H1 (cell line): ENCODE data around the gene FBN1. TPM values are rescaled to one million over a fixed set of nuclear protein-coding genes. Genes with fewer than 3 reads are reported as not detected.

Experiments used
- CTCF ChIA-PET: fragments of 300-600 bp; sonication (Branson Sonifier 250); formaldehyde crosslinking; loops from one replicate; lab custom pipeline; 2021; ENCODE audit not compliant: partially characterized antibody; lab: Charles Lee
- POLR2A ChIA-PET: fragments of 300-600 bp; sonication (Branson Sonifier 250); formaldehyde crosslinking; loops from one replicate; lab custom pipeline; 2021; ENCODE audit warnings: inconsistent platforms; ENCODE audit not compliant: partially characterized antibody; lab: Charles Lee
- DNase-seq, 2 experiments: peaks; one replicate each; pipeline versions ENCODE4 v3.0.0 to v3.0.0-alpha.2; 2010 to 2022; ENCODE audit warnings: low spot score in 2 of 2, low read depth in 1 of 2, mixed read lengths in 1 of 2
- FAIRE-seq: peaks from 2 replicates; lab custom pipeline; 2011; peaks lifted over from hg19 to GRCh38; lab: Jason Lieb, UNC
- H2AFZ ChIP-seq: 2 replicates; pipeline ENCODE4 v1.8.1; 2012; ENCODE audit warnings: low read length, inconsistent platforms
- H2AK5ac ChIP-seq: 2 replicates; pipeline ENCODE4 v1.6.1; 2013; ENCODE audit warnings: low read depth, low read length
- H2BK120ac ChIP-seq: replicated peaks from 2 replicates; pipeline ENCODE3; 2013; ENCODE audit warnings: low read depth, low read length, inconsistent platforms
- H2BK12ac ChIP-seq: 2 replicates; pipeline ENCODE4 v1.6.1; 2013; ENCODE audit warnings: low read depth, low read length
- H2BK15ac ChIP-seq: 2 replicates; pipeline ENCODE4 v1.6.1; 2013; ENCODE audit warnings: low read length
- H2BK20ac ChIP-seq: 2 replicates; pipeline ENCODE4 v1.6.1; 2013; ENCODE audit warnings: low read length
- H2BK5ac ChIP-seq: 2 replicates; pipeline ENCODE4 v1.6.1; 2013; ENCODE audit warnings: low read depth, low read length
- H3K14ac ChIP-seq: 2 replicates; pipeline ENCODE4 v1.6.1; 2013; ENCODE audit warnings: inconsistent platforms; ENCODE audit not compliant: insufficient read length
- H3K18ac ChIP-seq: 2 replicates; pipeline ENCODE4 v1.6.1; 2013; ENCODE audit warnings: low read length; ENCODE audit errors: extremely low read depth
- H3K23ac ChIP-seq: 2 replicates; pipeline ENCODE4 v1.6.1; 2013; ENCODE audit warnings: inconsistent platforms; ENCODE audit not compliant: insufficient read length
- H3K23me2 ChIP-seq: 2 replicates; pipeline ENCODE4 v1.6.1; 2013; ENCODE audit warnings: low read depth, low read length
- H3K27ac ChIP-seq: 2 replicates; pipeline ENCODE4 v1.6.1; 2011; ENCODE audit warnings: low read depth, low read length, inconsistent platforms
- H3K27me3 ChIP-seq, 4 experiments: replicated peaks in 1 of 4; 1 replicate in 1 of 4; 2 replicates in 3 of 4; pipeline versions ENCODE4 v1.6.1 to v1.8.1; 2011 to 2013; ENCODE audit warnings: low read length in 3 of 4, mild to moderate bottlenecking in 3 of 4, inconsistent platforms in 2 of 4, mixed read lengths in 2 of 4, moderate library complexity in 1 of 4; ENCODE audit not compliant: control insufficient read depth in 3 of 4, insufficient read depth in 3 of 4; ENCODE audit errors: extremely low read depth in 1 of 4
- H3K36me3 ChIP-seq, 4 experiments: 2 replicates each; pipeline versions ENCODE4 v1.6.1 to v1.8.1; 2011 to 2013; ENCODE audit warnings: mild to moderate bottlenecking in 4 of 4, low read length in 3 of 4, moderate library complexity in 2 of 4, control low read depth in 1 of 4, inconsistent platforms in 1 of 4; ENCODE audit not compliant: insufficient read depth in 4 of 4, control insufficient read depth in 2 of 4
- H3K4ac ChIP-seq: replicated peaks from 2 replicates; pipeline ENCODE3; 2013; ENCODE audit warnings: low read length, low read depth, mixed read lengths, inconsistent platforms; ENCODE audit not compliant: insufficient read length
- H3K4me1 ChIP-seq, 4 experiments: replicated peaks in 1 of 4; 1 replicate in 1 of 4; 2 replicates in 3 of 4; pipeline versions ENCODE4 v1.6.1 to v1.8.1; 2011 to 2013; ENCODE audit warnings: low read length in 3 of 4, inconsistent platforms in 2 of 4, mixed read lengths in 1 of 4; ENCODE audit not compliant: insufficient read depth in 4 of 4, control insufficient read depth in 3 of 4
- H3K4me2 ChIP-seq, 2 experiments: 2 replicates each; pipeline versions ENCODE4 v1.6.1 to v1.8.1; 2011 to 2013; ENCODE audit warnings: low read depth in 2 of 2, low read length in 2 of 2, control low read depth in 1 of 2, inconsistent platforms in 1 of 2, mild to moderate bottlenecking in 1 of 2; ENCODE audit not compliant: insufficient read depth in 1 of 2
- H3K4me3 ChIP-seq, 4 experiments: fragments of 200-600, 300-600 bp in 1 of 4; sonication (generic), shearing (Covaris generic), sonication (Bioruptor Twin) in 1 of 4; 2 replicates each; pipeline versions ENCODE4 v1.5.1 to v1.8.1; 2011 to 2016; ENCODE audit warnings: low read length in 4 of 4, low read depth in 3 of 4, control low read depth in 2 of 4, inconsistent platforms in 2 of 4, mild to moderate bottlenecking in 2 of 4, mixed read lengths in 1 of 4, moderate library complexity in 1 of 4; ENCODE audit not compliant: insufficient read depth in 2 of 4; ENCODE audit errors: extremely low read depth in 1 of 4
- H3K56ac ChIP-seq: replicated peaks from 2 replicates; pipeline ENCODE3; 2013; ENCODE audit warnings: low read depth, mild to moderate bottlenecking, mixed read lengths, low read length, inconsistent platforms; ENCODE audit not compliant: insufficient read length
- H3K79me1 ChIP-seq: 2 replicates; pipeline ENCODE4 v1.6.1; 2013; ENCODE audit warnings: low read depth, low read length, control low read depth
- H3K79me2 ChIP-seq, 2 experiments: 2 replicates each; pipeline versions ENCODE4 v1.6.1 to v1.8.1; 2012 to 2013; ENCODE audit warnings: low read length in 2 of 2, mild to moderate bottlenecking in 2 of 2, inconsistent platforms in 1 of 2; ENCODE audit not compliant: insufficient read depth in 2 of 2, control insufficient read depth in 1 of 2
- H3K9ac ChIP-seq, 4 experiments: replicated peaks in 1 of 4; 1 replicate in 1 of 4; 2 replicates in 3 of 4; pipeline versions ENCODE4 v1.6.1 to v1.8.1; 2011 to 2013; ENCODE audit warnings: low read depth in 3 of 4, low read length in 3 of 4, control low read depth in 2 of 4, mild to moderate bottlenecking in 2 of 4, moderate library complexity in 2 of 4, inconsistent platforms in 1 of 4; ENCODE audit errors: extremely low read depth in 1 of 4
- H3K9me3 ChIP-seq, 2 experiments: 2 replicates each; pipeline versions ENCODE4 v1.6.1 to v1.8.1; 2012 to 2013; ENCODE audit warnings: mild to moderate bottlenecking in 2 of 2, moderate library complexity in 2 of 2, control low read depth in 1 of 2, inconsistent platforms in 1 of 2, low read depth in 1 of 2, low read length in 1 of 2, mixed read lengths in 1 of 2; ENCODE audit not compliant: insufficient read depth in 2 of 2
- H4K20me1 ChIP-seq, 2 experiments: replicated peaks in 1 of 2; 2 replicates each; pipeline versions ENCODE3 to v1.8.1; 2011 to 2013; ENCODE audit warnings: inconsistent platforms in 2 of 2, low read length in 2 of 2, mild to moderate bottlenecking in 1 of 2; ENCODE audit not compliant: insufficient read depth in 2 of 2, control insufficient read depth in 1 of 2
- H4K5ac ChIP-seq: 2 replicates; pipeline ENCODE4 v1.6.1; 2013; ENCODE audit warnings: low read length, low read depth, mixed read lengths, inconsistent platforms; ENCODE audit not compliant: insufficient read length
- H4K8ac ChIP-seq: 2 replicates; pipeline ENCODE4 v1.8.0; 2013; ENCODE audit warnings: mild to moderate bottlenecking, moderate library complexity, low read length, inconsistent platforms; ENCODE audit not compliant: insufficient read depth; ENCODE audit errors: extremely low read depth
- H4K91ac ChIP-seq: replicated peaks from 2 replicates; pipeline ENCODE3; 2013; ENCODE audit warnings: low read length, mixed read lengths, inconsistent platforms; ENCODE audit not compliant: insufficient read length
- WGBS, 2 experiments: shearing (Covaris generic) in 1 of 2; methylation state at CpG; one replicate each; pipeline versions ENCODE4 v1.1.6 to v1.1.7; 2013 to 2015; ENCODE audit warnings: low lambda C conversion rate in 2 of 2, mixed read lengths in 2 of 2, inconsistent platforms in 1 of 2, low coverage in 1 of 2, missing lambda C conversion rate in 1 of 2; ENCODE audit not compliant: insufficient replicate concordance in 2 of 2, insufficient coverage in 1 of 2, insufficient read length in 1 of 2; ENCODE audit errors: extremely low coverage in 1 of 2, missing lambda C conversion rate in 1 of 2; 5-methylcytosine and 5-hydroxymethylcytosine counted together
- polyA plus RNA-seq, 7 experiments: library from polyadenylated mRNA; depleted of rRNA in 3 of 7; stranded (reverse) in 5 of 7; unstranded in 2 of 7; fragments of >200 nt in 5 of 7; fragments of 200-250 nt in 2 of 7; gene quantifications; 1 replicate in 5 of 7; 2 replicates in 1 of 7; 4 replicates in 1 of 7; pipeline versions ENCODE4 v1.2.1 to v1.2.3, GENCODE V29; 2011 to 2013; ENCODE audit warnings: missing spikeins in 2 of 7, mixed read lengths in 2 of 7
- total RNA-seq: library from RNA; stranded (reverse); fragmentation: NEBNext Ultra II Directional; extraction: Animal tissue kit (Norgen Biotek cat#: 25700); gene quantifications from 2 replicates; pipeline ENCODE4 v1.2.1, GENCODE V29; 2021
- TF ChIP-seq, protein P1 (sequence below), 3 experiments: IDR thresholded peaks; 1 replicate in 2 of 3; 2 replicates in 1 of 3; pipeline versions ENCODE4 v1.5.1 to v1.6.1; 2011; ENCODE audit warnings: low read length in 3 of 3, mild to moderate bottlenecking in 3 of 3, inconsistent platforms in 2 of 3, low read depth in 1 of 3, moderate library complexity in 1 of 3; ENCODE audit not compliant: insufficient read depth in 1 of 3; ENCODE audit errors: control extremely low read depth in 1 of 3

FBN1 gene
- total and polyA plus RNA-seq, 2 of the 8 experiments (the other 6 are each of a cell fraction or from before 2014, with no cell fraction given), result 3.0 to 4.0 TPM

DNA sequence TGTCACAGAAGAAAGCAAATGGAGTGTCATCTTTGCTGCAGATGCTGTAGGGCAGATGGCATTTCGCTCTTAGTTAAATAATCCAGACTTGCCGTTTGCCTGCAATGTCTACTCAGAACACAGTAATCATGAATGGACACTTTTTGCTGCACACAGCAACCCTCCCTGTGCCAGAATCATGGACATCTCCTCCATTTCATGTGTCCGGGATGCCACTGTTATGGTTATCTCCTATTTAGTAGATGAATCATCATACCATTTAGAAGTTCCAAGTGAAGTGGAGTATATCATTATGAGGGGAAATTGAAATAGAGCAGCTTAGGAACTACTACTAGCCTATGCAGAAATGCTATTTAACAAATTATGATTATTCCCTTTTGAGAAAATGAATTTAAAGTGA, 195.8 kb downstream of the FBN1 start:
- no peak overlapping the region for H3K9ac ChIP-seq
- no peak overlapping the region for H3K4ac ChIP-seq
- no peak overlapping the region for H2BK120ac ChIP-seq
- no peak overlapping the region for H3K56ac ChIP-seq
- H3K79me1 ChIP-seq, result no peaks in the 10 kb centered on the region
- H3K4me2 ChIP-seq, result no peak overlapping the region
- no peak overlapping the region for H3K23ac ChIP-seq
- no peak overlapping the region for H3K18ac ChIP-seq
- H3K14ac ChIP-seq, result no peak overlapping the region
- CTCF ChIA-PET, result no interaction called here
- POLR2A ChIA-PET, result no interaction called here
- FAIRE-seq (no peak), DNase-seq (no peak)
- no peak overlapping the region for H4K5ac ChIP-seq
- no peaks in the 10 kb centered on the region for H3K79me2 ChIP-seq
- TF ChIP-seq, protein P1, sequence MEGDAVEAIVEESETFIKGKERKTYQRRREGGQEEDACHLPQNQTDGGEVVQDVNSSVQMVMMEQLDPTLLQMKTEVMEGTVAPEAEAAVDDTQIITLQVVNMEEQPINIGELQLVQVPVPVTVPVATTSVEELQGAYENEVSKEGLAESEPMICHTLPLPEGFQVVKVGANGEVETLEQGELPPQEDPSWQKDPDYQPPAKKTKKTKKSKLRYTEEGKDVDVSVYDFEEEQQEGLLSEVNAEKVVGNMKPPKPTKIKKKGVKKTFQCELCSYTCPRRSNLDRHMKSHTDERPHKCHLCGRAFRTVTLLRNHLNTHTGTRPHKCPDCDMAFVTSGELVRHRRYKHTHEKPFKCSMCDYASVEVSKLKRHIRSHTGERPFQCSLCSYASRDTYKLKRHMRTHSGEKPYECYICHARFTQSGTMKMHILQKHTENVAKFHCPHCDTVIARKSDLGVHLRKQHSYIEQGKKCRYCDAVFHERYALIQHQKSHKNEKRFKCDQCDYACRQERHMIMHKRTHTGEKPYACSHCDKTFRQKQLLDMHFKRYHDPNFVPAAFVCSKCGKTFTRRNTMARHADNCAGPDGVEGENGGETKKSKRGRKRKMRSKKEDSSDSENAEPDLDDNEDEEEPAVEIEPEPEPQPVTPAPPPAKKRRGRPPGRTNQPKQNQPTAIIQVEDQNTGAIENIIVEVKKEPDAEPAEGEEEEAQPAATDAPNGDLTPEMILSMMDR (IDR thresholded peaks at IDR 0.05; ENCODE audit: control extremely low read depth in 1 of 3, insufficient read depth in 1 of 3, low read depth in 1 of 3, low read length in 3 of 3), result no peak
- WGBS, 2 experiments, result 88% methylated on average over 3 of the region's 3 CpGs; no CpG with 5 or more reads in 1 of the 2 experiments
- H4K20me1 ChIP-seq, result no peaks in the 10 kb centered on the region
- H4K91ac ChIP-seq, result no peak overlapping the region
- H2BK15ac ChIP-seq, result no peak overlapping the region
- no peak overlapping the region for H2BK20ac ChIP-seq
- H2BK5ac ChIP-seq, result no peak overlapping the region
- H3K4me1 ChIP-seq, result no peaks in the 10 kb centered on the region
- H2BK12ac ChIP-seq, result no peak overlapping the region
- no peak overlapping the region for H3K27ac ChIP-seq
- H2AK5ac ChIP-seq, result no peak overlapping the region
- no peaks in the 10 kb centered on the region for H3K36me3 ChIP-seq
- H3K4me3 ChIP-seq, result no peak overlapping the region
- H3K27me3 ChIP-seq, result no peaks in the 10 kb centered on the region
- no peaks in the 10 kb centered on the region for H3K23me2 ChIP-seq
- H3K9me3 ChIP-seq, result no peaks in the 10 kb centered on the region
- H4K8ac ChIP-seq, result no peak overlapping the region
- H2AFZ ChIP-seq, result no peak overlapping the region
